IMR-90 (cell line): ENCODE data around the gene RPS24. TPM values are rescaled to one million over a fixed set of nuclear protein-coding genes. Genes with fewer than 3 reads are reported as not detected.

ENCODE experiments used
- ATAC-seq: fragments of 200-7000 bp; cut with Tn5 transposase; 2 replicates; pipeline ENCODE4 v1.9.1; 2020; ENCODE audit warnings: low read depth, mild to moderate bottlenecking, moderate library complexity
- BruUV-seq: library from RNA; stranded (reverse); fragments of 400-500 nt; replicated peaks from 2 replicates; lab custom pipeline; 2021; lab: Mats Ljungman, UMichigan
- CTCF ChIA-PET: fragments of 300-600 bp; formaldehyde crosslinking; extraction: SDS; loops from one replicate; lab custom pipeline; 2021; ENCODE audit warnings: antibody characterized with exemption; lab: Yijun Ruan, JAX
- POLR2A ChIA-PET: fragments of 300-600 bp; sonication (Branson Sonifier 250); formaldehyde crosslinking; loops from one replicate; lab custom pipeline; 2022; ENCODE audit warnings: antibody characterized with exemption; ENCODE audit not compliant: unreplicated experiment; lab: Charles Lee
- DNase-seq: peaks from one replicate; pipeline ENCODE4 v3.0.0; 2013
- H2AFZ ChIP-seq: replicated peaks from 2 replicates; pipeline ENCODE3; 2013; ENCODE audit warnings: low read length, mild to moderate bottlenecking; ENCODE audit not compliant: poor library complexity
- H2AK5ac ChIP-seq: 2 replicates; pipeline ENCODE4 v1.6.1; 2013; ENCODE audit warnings: low read depth, low read length, inconsistent platforms
- H2AK9ac ChIP-seq: replicated peaks from 2 replicates; pipeline ENCODE3; 2013; ENCODE audit warnings: mild to moderate bottlenecking, low read depth, low read length, moderate library complexity; ENCODE audit not compliant: poor library complexity
- H2BK120ac ChIP-seq: 2 replicates; pipeline ENCODE4 v1.6.1; 2013; ENCODE audit warnings: low read depth, low read length, inconsistent platforms
- H2BK15ac ChIP-seq: 3 replicates; pipeline ENCODE4 v1.6.1; 2013; ENCODE audit warnings: low read depth, low read length, inconsistent platforms
- H2BK20ac ChIP-seq: 2 replicates; pipeline ENCODE4 v1.6.1; 2013; ENCODE audit warnings: low read depth, mild to moderate bottlenecking, inconsistent platforms, low read length, moderate library complexity
- H2BK5ac ChIP-seq: 2 replicates; pipeline ENCODE4 v1.6.1; 2013; ENCODE audit warnings: mild to moderate bottlenecking, low read depth, low read length, inconsistent platforms; ENCODE audit not compliant: poor library complexity, severe bottlenecking
- H3K14ac ChIP-seq: replicated peaks from 2 replicates; pipeline ENCODE4 v1.6.1; 2013; ENCODE audit warnings: low read depth, low read length, inconsistent platforms
- H3K18ac ChIP-seq: 2 replicates; pipeline ENCODE4 v1.6.1; 2013; ENCODE audit warnings: low read depth, low read length, control low read depth
- H3K23ac ChIP-seq: 2 replicates; pipeline ENCODE4 v1.6.1; 2013; ENCODE audit warnings: low read depth, low read length, inconsistent platforms
- H3K27ac ChIP-seq: 2 replicates; pipeline ENCODE4 v1.5.1; 2013; ENCODE audit warnings: mild to moderate bottlenecking, control low read depth, low read length; ENCODE audit not compliant: insufficient read depth
- H3K27me3 ChIP-seq: 2 replicates; pipeline ENCODE4 v1.6.1; 2013; ENCODE audit warnings: low read length; ENCODE audit not compliant: control insufficient read depth, insufficient read depth
- H3K36me3 ChIP-seq: 2 replicates; pipeline ENCODE4 v1.6.1; 2013; ENCODE audit warnings: low read length, mixed read lengths; ENCODE audit not compliant: control insufficient read depth, insufficient read depth
- H3K4ac ChIP-seq: 2 replicates; pipeline ENCODE4 v1.6.1; 2013; ENCODE audit warnings: low read depth, low read length, inconsistent platforms
- H3K4me1 ChIP-seq: 2 replicates; pipeline ENCODE4 v1.6.1; 2013; ENCODE audit warnings: low read length, mixed read lengths; ENCODE audit not compliant: control insufficient read depth, insufficient read depth
- H3K4me2 ChIP-seq: 2 replicates; pipeline ENCODE4 v1.6.1; 2013; ENCODE audit warnings: low read depth, mild to moderate bottlenecking, control low read depth, low read length, moderate library complexity
- H3K4me3 ChIP-seq: 2 replicates; pipeline ENCODE4 v1.5.1; 2013; ENCODE audit warnings: low read depth, mild to moderate bottlenecking, control low read depth, low read length, moderate library complexity; ENCODE audit not compliant: insufficient read depth
- H3K56ac ChIP-seq: 2 replicates; pipeline ENCODE4 v1.6.1; 2013; ENCODE audit warnings: low read length, inconsistent platforms; ENCODE audit not compliant: insufficient read depth; ENCODE audit errors: extremely low read depth
- H3K79me1 ChIP-seq, 2 experiments: 2 replicates each; pipeline ENCODE4 v1.6.1; 2013; ENCODE audit warnings: low read length in 2 of 2, inconsistent platforms in 1 of 2, low read depth in 1 of 2
- H3K9ac ChIP-seq: 2 replicates; pipeline ENCODE4 v1.6.1; 2013; ENCODE audit warnings: low read depth, low read length, control low read depth
- H3K9me1 ChIP-seq: 2 replicates; pipeline ENCODE4 v1.6.1; 2013; ENCODE audit warnings: low read length, inconsistent platforms; ENCODE audit not compliant: insufficient read depth
- H3K9me3 ChIP-seq: 2 replicates; pipeline ENCODE4 v1.6.1; 2013; ENCODE audit warnings: low read length; ENCODE audit not compliant: control insufficient read depth, insufficient read depth
- H4K20me1 ChIP-seq: 2 replicates; pipeline ENCODE4 v1.6.1; 2013; ENCODE audit warnings: low read length, inconsistent platforms; ENCODE audit not compliant: insufficient read depth
- H4K5ac ChIP-seq: 2 replicates; pipeline ENCODE4 v1.6.1; 2013; ENCODE audit warnings: mild to moderate bottlenecking, low read depth, low read length, control low read depth
- H4K8ac ChIP-seq, 2 experiments: 2 replicates each; pipeline ENCODE4 v1.6.1; 2013; ENCODE audit warnings: low read depth in 2 of 2, low read length in 2 of 2, control low read depth in 1 of 2, inconsistent platforms in 1 of 2
- H4K91ac ChIP-seq: 2 replicates; pipeline ENCODE4 v1.6.1; 2013; ENCODE audit warnings: low read depth, low read length, inconsistent platforms; ENCODE audit not compliant: insufficient read depth
- CHD1 ChIP-seq: IDR thresholded peaks from 2 replicates; pipeline ENCODE4 v1.6.1; 2012; ENCODE audit warnings: low read depth, low read length, improper control_type of control experiment
- ELK1 ChIP-seq: fragments of 150-350 bp; IDR thresholded peaks from 2 replicates; pipeline ENCODE4 v1.6.1; 2016; ENCODE audit warnings: low read depth, mild to moderate bottlenecking, low read length, moderate library complexity, borderline replicate concordance
- MAFK ChIP-seq: IDR thresholded peaks from 2 replicates; pipeline ENCODE4 v1.6.1; 2012; ENCODE audit warnings: low read depth, low read length, improper control_type of control experiment
- MXI1 ChIP-seq: IDR thresholded peaks from 2 replicates; pipeline ENCODE4 v1.6.1; 2012; ENCODE audit warnings: low read depth, mild to moderate bottlenecking, low read length, moderate library complexity, borderline replicate concordance
- NFE2L2 ChIP-seq: fragments of 150-350 bp; IDR thresholded peaks from 2 replicates; pipeline ENCODE4 v1.6.1; 2016; ENCODE audit warnings: low read depth, mild to moderate bottlenecking, low read length
- USF2 ChIP-seq: fragments of 150-350 bp; IDR thresholded peaks from 2 replicates; pipeline ENCODE4 v1.6.1; 2017; ENCODE audit warnings: mild to moderate bottlenecking, antibody characterized with exemption, low read length, low read depth
- WGBS, 2 experiments: methylation state at CpG; one replicate each; pipeline versions ENCODE4 v1.1.5 to v1.1.7; 2013; ENCODE audit warnings: missing lambda C conversion rate in 2 of 2; ENCODE audit not compliant: insufficient read length in 1 of 2; ENCODE audit errors: extremely low coverage in 2 of 2; 5-methylcytosine and 5-hydroxymethylcytosine counted together
- dilution Hi-C: fragments of 300-500 bp; cut with HindIII; formaldehyde crosslinking; loops from one replicate; pipeline ENCODE4 v1.14.3; 2018; ENCODE audit warnings: low sequenced_read_pairs; ENCODE audit not compliant: unreplicated experiment
- in situ Hi-C: fragments of 300-500 bp; cut with MboI; formaldehyde crosslinking; loops from 3 replicates; pipeline ENCODE4 v1.14.3; 2019; ENCODE audit warnings: low sequenced_read_pairs, inconsistent platforms, mixed read lengths
- intact Hi-C: fragments of 100-400 bp; cut with micrococcal nuclease; formaldehyde crosslinking; loops from 2 replicates; pipeline ENCODE4 v1.10.0; 2022
- polyA plus RNA-seq, 3 experiments: library from polyadenylated mRNA; depleted of rRNA; stranded (reverse); fragments of >200 nt; gene quantifications; 2 replicates each; pipeline ENCODE4 v1.2.3, GENCODE V29; 2012; ENCODE audit warnings: low replicate concordance in 1 of 3
- total RNA-seq: library from RNA; depleted of rRNA; stranded (reverse); fragments of >200 nt; gene quantifications from 2 replicates; pipeline ENCODE4 v1.2.3, GENCODE V29; 2012

The RPS24 gene
- total and polyA plus RNA-seq, 2 of the 4 experiments (the other 2 are of a cell fraction) = 1,664 to 4,721 TPM

GRCh38 chr10:78004215-78005026 is 29.2 kb upstream of the RPS24 start:
- CTCF ChIA-PET = no interaction called here
- H2BK120ac ChIP-seq = no peak overlapping the region
- H3K27me3 ChIP-seq = no peaks in the 10 kb centered on the region

More at GRCh38 chr10:78004215-78005026, 29.2 kb upstream of the RPS24 start:
- no peak overlapping the region for H3K4me3 ChIP-seq
- no peak overlapping the region for H2AFZ ChIP-seq
- H3K9ac ChIP-seq = no peak overlapping the region
- no TSS peak for BruUV-seq
- no peak overlapping the region for H3K23ac ChIP-seq
- no peak for TF ChIP-seq MAFK
- no peak for TF ChIP-seq ELK1
- no peak for TF ChIP-seq CHD1
- no peak for TF ChIP-seq MXI1
- no peak for TF ChIP-seq USF2
- no peak for TF ChIP-seq NFE2L2
- POLR2A ChIA-PET = no interaction called here
- H4K8ac ChIP-seq = no peak overlapping the region
- 83% methylated on average over 4 of the region's 16 CpGs; no CpG with 5 or more reads in 1 of the 2 experiments for WGBS, 2 experiments
- peaks cover 59% of the 10 kb centered on the region for H3K36me3 ChIP-seq
- H3K18ac ChIP-seq = no peak overlapping the region
- no peak overlapping the region for H4K5ac ChIP-seq
- dilution Hi-C loops (no loop called here), intact Hi-C loops (no loop called here), in situ Hi-C loops (no loop called here)
- no peaks in the 10 kb centered on the region for H3K4me1 ChIP-seq
- no peak overlapping the region for H3K4ac ChIP-seq
- H2BK5ac ChIP-seq = no peak overlapping the region
- H3K27ac ChIP-seq = no peak overlapping the region
- no peak for DNase-seq
- H2AK9ac ChIP-seq = no peak overlapping the region
- 0 out of 2 replicates have a peak, but pooled peaks cover 2% of the 10 kb centered on the region for H3K9me1 ChIP-seq
- peaks cover 0 to 5% of the 10 kb centered on the region in 2 experiments; a peak in 2 of 4 replicates for H3K79me1 ChIP-seq
- H2AK5ac ChIP-seq = no peak overlapping the region
- no peak overlapping the region for H4K91ac ChIP-seq
- H2BK20ac ChIP-seq = no peak overlapping the region
- H3K9me3 ChIP-seq = no peaks in the 10 kb centered on the region
- ATAC-seq = no peak
- H3K4me2 ChIP-seq = no peak overlapping the region
- H3K14ac ChIP-seq = no peak overlapping the region
- H4K20me1 ChIP-seq = no peaks in the 10 kb centered on the region
- H3K56ac ChIP-seq = no peak overlapping the region
- no peak overlapping the region for H2BK15ac ChIP-seq
